Measurements from ENCODE around the gene MLYCD.

The MLYCD gene

DNA sequence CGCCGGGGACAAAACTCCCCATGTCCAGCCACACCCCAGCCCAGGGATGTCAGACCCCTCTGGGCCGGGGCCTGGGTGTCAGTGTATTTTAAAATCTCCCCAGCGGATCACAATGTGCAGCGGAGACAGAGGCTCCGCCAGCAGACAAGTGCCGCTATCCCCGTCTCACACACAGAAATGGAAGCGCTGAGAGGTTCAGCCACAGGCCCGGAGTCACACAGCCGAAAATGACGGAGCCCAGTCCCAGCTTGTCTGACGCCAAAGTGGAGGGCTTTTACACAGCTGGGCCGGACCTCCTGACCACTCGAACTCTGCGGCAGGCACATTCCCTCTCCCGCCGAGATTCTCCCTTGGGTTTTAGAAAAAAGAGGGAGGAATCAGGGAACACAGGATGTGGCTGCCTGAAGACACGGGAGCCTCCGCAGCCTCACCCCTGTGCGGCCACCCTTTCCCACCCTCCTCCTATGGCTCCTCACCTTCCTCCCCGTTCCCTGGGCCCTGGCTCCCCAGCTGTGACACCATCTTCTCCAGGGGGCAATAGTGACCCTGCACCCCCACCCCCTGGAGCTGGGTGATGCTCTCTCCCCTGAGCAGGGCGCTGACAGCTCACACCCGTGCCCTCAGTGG, 47.4 kb downstream of the MLYCD start (continued):
- no peak for TF ChIP-seq ZNF280D (tag by site-specific recombination; IDR thresholded peaks at IDR 0.05)
- TF ChIP-seq ZNF175 (tag by site-specific recombination; IDR thresholded peaks at IDR 0.05): no peak
- TF ChIP-seq PRDM1 (tag by site-specific recombination; IDR thresholded peaks at IDR 0.05): no peak
- no peak for TF ChIP-seq ZNF510 (tag by site-specific recombination; IDR thresholded peaks at IDR 0.05; ENCODE audit: insufficient replicate concordance)
- no peak for TF ChIP-seq ZNF747 (tag by site-specific recombination; IDR thresholded peaks at IDR 0.05)
- TF ChIP-seq ZNF155 (tag by site-specific recombination; IDR thresholded peaks at IDR 0.05): no peak
- TF ChIP-seq ZNF19 (tag by site-specific recombination; IDR thresholded peaks at IDR 0.05; ENCODE audit: low read depth): no peak
- no peak for TF ChIP-seq ZNF558 (tag by site-specific recombination; IDR thresholded peaks at IDR 0.05)

DNA sequence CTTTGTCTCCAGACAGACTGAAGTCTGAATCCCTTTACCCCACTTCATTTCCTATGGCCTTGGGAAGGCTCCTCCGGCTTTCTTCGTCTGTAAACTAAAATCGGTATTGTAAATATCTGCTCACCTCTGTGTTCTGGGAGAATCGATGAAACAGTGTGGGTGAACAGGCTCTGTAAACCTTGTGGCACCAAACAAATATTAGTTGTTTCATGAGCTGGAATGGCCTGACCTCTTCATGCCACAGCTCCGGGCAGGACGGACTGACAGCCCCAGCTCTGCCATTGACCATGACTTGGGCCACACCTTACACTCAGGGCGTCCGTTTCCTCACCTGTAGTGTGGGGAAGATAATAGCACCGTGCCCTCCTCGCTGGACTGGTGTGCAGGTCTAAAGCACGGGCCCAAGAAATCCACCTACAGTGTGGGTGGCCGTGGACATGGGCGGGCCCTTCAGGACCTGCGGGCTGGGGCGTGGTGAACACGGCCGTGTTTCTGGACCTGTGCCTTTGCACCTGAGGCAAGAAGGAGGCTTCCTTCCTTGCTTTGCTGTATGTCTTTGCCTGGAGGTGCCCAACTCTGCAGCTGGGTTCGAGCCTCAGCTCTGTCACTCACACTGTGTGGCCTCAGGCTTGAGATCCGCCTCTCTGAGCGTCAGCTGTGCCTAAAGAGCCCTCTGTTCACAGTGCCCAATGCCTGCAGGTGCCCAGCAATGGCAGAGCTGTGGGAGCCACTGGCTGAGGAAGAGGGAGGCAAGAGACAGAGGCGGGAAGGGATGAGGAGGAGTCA, 48.1 kb downstream of the MLYCD start:
- Histone ChIP-seq H3K9me3 (ENCODE audit: control insufficient read depth, insufficient read depth, low read depth, low read length) (no peaks in the 10 kb centered on the region), H3K4me3 (ENCODE audit: low read depth, low read length) (no peak overlapping the region), H3K27ac (ENCODE audit: extremely low read depth, low read depth, low read length) (no peak overlapping the region), H3K4me1 (ENCODE audit: control insufficient read depth, insufficient read depth, low read length) (no peaks in the 10 kb centered on the region), H3K36me3 (ENCODE audit: control insufficient read depth in 2 of 2, insufficient read depth in 1 of 2, low read length in 2 of 2) (no peaks in the 10 kb centered on the region)
- CTCF ChIA-PET: interaction anchor here (0.7 to 1.9 kb wide), 3 partner anchors 10 to 597 kb away, joined by 3 to 10 read pairs (median 3); no protein-coding TSS in a partner anchor
- no peak for TF ChIP-seq ZNF184 (tag by site-specific recombination; IDR thresholded peaks at IDR 0.05)
- TF ChIP-seq ZNF530 (tag by site-specific recombination; IDR thresholded peaks at IDR 0.05; ENCODE audit: low read depth): no peak
- TF ChIP-seq, protein P1, sequence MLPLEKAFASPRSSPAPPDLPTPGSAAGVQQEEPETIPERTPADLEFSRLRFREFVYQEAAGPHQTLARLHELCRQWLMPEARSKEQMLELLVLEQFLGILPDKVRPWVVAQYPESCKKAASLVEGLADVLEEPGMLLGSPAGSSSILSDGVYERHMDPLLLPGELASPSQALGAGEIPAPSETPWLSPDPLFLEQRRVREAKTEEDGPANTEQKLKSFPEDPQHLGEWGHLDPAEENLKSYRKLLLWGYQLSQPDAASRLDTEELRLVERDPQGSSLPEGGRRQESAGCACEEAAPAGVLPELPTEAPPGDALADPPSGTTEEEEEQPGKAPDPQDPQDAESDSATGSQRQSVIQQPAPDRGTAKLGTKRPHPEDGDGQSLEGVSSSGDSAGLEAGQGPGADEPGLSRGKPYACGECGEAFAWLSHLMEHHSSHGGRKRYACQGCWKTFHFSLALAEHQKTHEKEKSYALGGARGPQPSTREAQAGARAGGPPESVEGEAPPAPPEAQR (tag by site-specific recombination; IDR thresholded peaks at IDR 0.05): no peak
- no peak for TF ChIP-seq ZSCAN30 (tag by site-specific recombination; IDR thresholded peaks at IDR 0.05)
- no peak for TF ChIP-seq ZNF266 (tag by site-specific recombination; IDR thresholded peaks at IDR 0.05; ENCODE audit: low read depth)
- TF ChIP-seq, protein P2, sequence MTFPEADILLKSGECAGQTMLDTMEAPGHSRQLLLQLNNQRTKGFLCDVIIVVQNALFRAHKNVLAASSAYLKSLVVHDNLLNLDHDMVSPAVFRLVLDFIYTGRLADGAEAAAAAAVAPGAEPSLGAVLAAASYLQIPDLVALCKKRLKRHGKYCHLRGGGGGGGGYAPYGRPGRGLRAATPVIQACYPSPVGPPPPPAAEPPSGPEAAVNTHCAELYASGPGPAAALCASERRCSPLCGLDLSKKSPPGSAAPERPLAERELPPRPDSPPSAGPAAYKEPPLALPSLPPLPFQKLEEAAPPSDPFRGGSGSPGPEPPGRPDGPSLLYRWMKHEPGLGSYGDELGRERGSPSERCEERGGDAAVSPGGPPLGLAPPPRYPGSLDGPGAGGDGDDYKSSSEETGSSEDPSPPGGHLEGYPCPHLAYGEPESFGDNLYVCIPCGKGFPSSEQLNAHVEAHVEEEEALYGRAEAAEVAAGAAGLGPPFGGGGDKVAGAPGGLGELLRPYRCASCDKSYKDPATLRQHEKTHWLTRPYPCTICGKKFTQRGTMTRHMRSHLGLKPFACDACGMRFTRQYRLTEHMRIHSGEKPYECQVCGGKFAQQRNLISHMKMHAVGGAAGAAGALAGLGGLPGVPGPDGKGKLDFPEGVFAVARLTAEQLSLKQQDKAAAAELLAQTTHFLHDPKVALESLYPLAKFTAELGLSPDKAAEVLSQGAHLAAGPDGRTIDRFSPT (tag by site-specific recombination; IDR thresholded peaks at IDR 0.05): no peak
- TF ChIP-seq ZNF37A (tag by site-specific recombination; IDR thresholded peaks at IDR 0.05): no peak
- no peak for TF ChIP-seq ZNF585B (tag by site-specific recombination; IDR thresholded peaks at IDR 0.05)
- no peak for TF ChIP-seq ZNF121 (tag by site-specific recombination; IDR thresholded peaks at IDR 0.05)
- TF ChIP-seq BCL6B (tag by site-specific recombination; IDR thresholded peaks at IDR 0.05): no peak
- no peak for TF ChIP-seq SALL2 (tag by site-specific recombination; IDR thresholded peaks at IDR 0.05; ENCODE audit: borderline replicate concordance)
- TF ChIP-seq ZNF639 (tag by site-specific recombination; IDR thresholded peaks at IDR 0.05): no peak
- no peak for TF ChIP-seq IKZF3 (tag by site-specific recombination; IDR thresholded peaks at IDR 0.05)
- TF ChIP-seq, protein P3, sequence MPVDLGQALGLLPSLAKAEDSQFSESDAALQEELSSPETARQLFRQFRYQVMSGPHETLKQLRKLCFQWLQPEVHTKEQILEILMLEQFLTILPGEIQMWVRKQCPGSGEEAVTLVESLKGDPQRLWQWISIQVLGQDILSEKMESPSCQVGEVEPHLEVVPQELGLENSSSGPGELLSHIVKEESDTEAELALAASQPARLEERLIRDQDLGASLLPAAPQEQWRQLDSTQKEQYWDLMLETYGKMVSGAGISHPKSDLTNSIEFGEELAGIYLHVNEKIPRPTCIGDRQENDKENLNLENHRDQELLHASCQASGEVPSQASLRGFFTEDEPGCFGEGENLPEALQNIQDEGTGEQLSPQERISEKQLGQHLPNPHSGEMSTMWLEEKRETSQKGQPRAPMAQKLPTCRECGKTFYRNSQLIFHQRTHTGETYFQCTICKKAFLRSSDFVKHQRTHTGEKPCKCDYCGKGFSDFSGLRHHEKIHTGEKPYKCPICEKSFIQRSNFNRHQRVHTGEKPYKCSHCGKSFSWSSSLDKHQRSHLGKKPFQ (tag by site-specific recombination; IDR thresholded peaks at IDR 0.05): no peak
- POLR2A ChIA-PET: interaction anchor here (1.6 kb wide), 1 partner anchor 20 kb away, joined by 3 read pairs; no protein-coding TSS in a partner anchor

Data from HEK293 (cell line).